ENCODE data around the gene GNAI3.

GRCh38 chr1:109625176-109625575 is 76.8 kb downstream of the GNAI3 start:
- no peak for TF ChIP-seq CTCF (IDR thresholded peaks at IDR 0.05; ENCODE audit: control extremely low read depth in 1 of 3, insufficient read depth in 1 of 3, low read depth in 1 of 3, low read length in 3 of 3)
- TF ChIP-seq POLR2A (IDR thresholded peaks at IDR 0.05; ENCODE audit: control extremely low read depth in 1 of 2, low read depth in 2 of 2, low read length in 2 of 2) = no peak
- no peak for TF ChIP-seq MAFK (IDR thresholded peaks at IDR 0.05; ENCODE audit: low read depth, low read length)
- TF ChIP-seq POLR2AphosphoS5 (IDR thresholded peaks at IDR 0.05; ENCODE audit: low read depth, low read length) = no peak
- TF ChIP-seq EZH2 (IDR thresholded peaks at IDR 0.05; ENCODE audit: low read depth, low read length, severe bottlenecking) = no peak

All from H1 (cell line).